Gastroesophageal sphincter (tissue), 3 donors: ENCODE data around the gene CCL18.

Source experiments
- CTCF ChIP-seq, 4 experiments: fragments of 200-600 bp in 2 of 4; fragments of 450-650 bp in 2 of 4; sonication (generic) in 1 of 4; IDR thresholded peaks; one replicate each; pipeline ENCODE4 v1.5.1; 2017 to 2019; ENCODE audit warnings: antibody characterized with exemption in 4 of 4, mild to moderate bottlenecking in 2 of 4, moderate library complexity in 2 of 4
- EP300 ChIP-seq: sonication (generic); formaldehyde crosslinking; IDR thresholded peaks from one replicate; pipeline ENCODE4 v1.6.1; 2017; ENCODE audit warnings: antibody characterized with exemption, mild to moderate bottlenecking
- POLR2A ChIP-seq, 2 donors: fragments of 450-650 bp; IDR thresholded peaks; one replicate each; pipeline ENCODE4 v1.6.1; 2017; ENCODE audit warnings: antibody characterized with exemption in 2 of 2, mild to moderate bottlenecking in 2 of 2, moderate library complexity in 1 of 2
- POLR2AphosphoS5 ChIP-seq: sonication (generic); formaldehyde crosslinking; IDR thresholded peaks from one replicate; pipeline ENCODE4 v1.6.1; 2017; ENCODE audit warnings: antibody characterized with exemption

- TF ChIP-seq CTCF (IDR thresholded peaks at IDR 0.05), result no peak
- no peak for TF ChIP-seq POLR2A (IDR thresholded peaks at IDR 0.05)
- no peak for TF ChIP-seq EP300
- no peak for TF ChIP-seq POLR2AphosphoS5
These were observed 53.7 kb downstream of the CCL18 start for GRCh38 chr17:36117505-36118382.
